NCI-H1092 treated with DMSO at 0.1 percent for 48 hours (cell line): ENCODE results near the gene KLHDC8A.
"Not testable (repeated sequence)": the region's sequence is repeated elsewhere in the genome, so short reads cannot be mapped to it uniquely, and the experiment has no call there.

Experiments
- DNase-seq: peaks from one replicate; lab custom pipeline; 2025; lab: John Stamatoyannopoulos, UW

Gene KLHDC8A, protein sequence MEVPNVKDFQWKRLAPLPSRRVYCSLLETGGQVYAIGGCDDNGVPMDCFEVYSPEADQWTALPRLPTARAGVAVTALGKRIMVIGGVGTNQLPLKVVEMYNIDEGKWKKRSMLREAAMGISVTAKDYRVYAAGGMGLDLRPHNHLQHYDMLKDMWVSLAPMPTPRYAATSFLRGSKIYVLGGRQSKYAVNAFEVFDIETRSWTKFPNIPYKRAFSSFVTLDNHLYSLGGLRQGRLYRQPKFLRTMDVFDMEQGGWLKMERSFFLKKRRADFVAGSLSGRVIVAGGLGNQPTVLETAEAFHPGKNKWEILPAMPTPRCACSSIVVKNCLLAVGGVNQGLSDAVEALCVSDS

DNA sequence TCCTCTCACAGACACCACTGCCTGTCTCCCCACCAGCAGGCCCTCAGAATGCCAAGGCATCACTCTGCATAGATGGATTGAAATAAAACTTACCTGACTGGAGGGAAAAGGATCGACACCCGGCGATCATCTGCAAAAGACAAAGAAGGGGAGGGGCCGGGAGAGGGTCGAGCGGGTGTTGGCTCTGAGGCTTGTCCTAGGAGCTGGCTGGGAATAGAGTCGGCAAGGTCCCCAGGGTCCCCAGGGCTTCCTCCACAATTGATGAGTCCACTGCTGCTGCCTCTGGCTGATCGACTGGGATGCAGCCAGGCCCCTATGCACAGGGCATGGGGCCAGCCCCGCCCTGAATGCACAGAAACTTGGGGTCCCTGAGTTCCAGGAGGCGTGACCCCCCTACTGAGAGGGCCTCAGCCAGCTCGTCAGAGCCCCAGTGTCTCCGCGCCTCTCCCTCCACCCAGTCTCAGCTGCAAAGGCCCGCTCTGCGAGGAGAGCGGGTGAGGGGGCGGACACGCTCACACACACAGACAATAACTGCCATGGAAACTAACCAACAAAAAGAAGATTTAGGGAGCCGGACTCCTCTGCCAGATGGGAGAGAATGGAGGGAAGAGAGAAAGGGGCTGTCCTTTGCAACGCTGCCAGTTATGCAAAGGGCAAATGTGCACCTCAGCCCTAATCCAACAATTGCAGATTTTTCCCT, at the start of gene KLHDC8A:
Gene KLHDC8A, minus strand, starts transcription at position 483 of the 700 bp plus-strand sequence. CDS start 13,318 bp downstream, outside the sequence.
- DNase-seq: peak; percentile 91

DNA sequence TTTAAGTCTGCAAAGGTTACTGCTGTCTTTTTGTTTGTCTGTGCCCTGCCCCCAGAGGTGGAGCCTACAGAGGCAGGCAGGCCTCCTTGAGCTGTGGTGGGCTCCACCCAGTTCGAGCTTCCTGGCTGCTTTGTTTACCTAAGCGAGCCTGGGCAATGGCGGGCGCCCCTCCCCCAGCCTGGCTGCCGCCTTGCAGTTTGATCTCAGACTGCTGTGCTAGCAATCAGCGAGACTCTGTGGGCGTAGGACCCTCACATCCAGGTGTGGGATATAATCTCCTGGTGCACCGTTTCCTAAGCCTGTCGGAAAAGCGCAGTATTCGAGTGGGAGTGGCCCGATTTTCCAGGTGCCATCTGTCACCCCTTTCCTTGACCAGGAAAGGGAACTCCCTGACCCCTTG, 49.5 kb upstream of the KLHDC8A start:
- not testable (repeated sequence) for DNase-seq

DNA sequence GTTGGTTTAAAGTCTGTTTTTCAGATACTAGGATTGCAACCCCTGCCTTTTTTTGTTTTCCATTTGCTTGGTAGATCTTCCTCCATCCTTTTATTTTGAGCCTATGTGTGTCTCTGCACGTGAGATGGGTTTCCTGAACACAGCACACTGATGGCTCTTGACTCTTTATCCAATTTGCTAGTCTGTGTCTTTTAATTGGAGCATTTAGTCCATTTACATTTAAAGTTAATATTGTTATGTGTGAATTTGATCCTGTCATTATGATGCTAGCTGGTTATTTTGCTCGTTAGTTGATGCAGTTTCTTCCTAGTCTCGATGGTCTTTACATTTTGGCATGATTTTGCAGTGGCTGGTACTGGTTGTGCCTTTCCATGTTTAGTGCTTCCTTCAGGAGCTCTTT, 47.8 kb upstream of the KLHDC8A start:
- DNase-seq: not testable (repeated sequence)

DNA sequence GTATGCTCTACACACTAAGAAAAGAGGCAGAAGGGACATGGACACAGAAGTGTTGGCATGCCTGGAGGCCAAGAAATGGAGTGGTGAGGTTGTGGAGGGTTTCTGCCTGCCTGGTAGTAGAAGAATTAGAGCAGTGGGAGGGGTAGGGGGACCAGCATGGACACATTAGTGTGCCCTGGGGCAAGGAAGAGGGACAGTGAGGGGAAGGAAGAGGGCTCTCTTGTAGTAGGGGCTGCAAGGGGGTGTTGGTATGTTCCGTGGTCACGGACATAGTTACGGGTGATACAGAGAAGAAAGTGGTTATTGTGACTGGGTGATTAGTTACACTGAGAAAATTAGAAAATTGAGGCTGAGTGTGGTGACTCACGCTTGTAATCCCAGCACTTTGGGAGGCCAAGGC, 41.9 kb upstream of the KLHDC8A start:
- no peak for DNase-seq

DNA sequence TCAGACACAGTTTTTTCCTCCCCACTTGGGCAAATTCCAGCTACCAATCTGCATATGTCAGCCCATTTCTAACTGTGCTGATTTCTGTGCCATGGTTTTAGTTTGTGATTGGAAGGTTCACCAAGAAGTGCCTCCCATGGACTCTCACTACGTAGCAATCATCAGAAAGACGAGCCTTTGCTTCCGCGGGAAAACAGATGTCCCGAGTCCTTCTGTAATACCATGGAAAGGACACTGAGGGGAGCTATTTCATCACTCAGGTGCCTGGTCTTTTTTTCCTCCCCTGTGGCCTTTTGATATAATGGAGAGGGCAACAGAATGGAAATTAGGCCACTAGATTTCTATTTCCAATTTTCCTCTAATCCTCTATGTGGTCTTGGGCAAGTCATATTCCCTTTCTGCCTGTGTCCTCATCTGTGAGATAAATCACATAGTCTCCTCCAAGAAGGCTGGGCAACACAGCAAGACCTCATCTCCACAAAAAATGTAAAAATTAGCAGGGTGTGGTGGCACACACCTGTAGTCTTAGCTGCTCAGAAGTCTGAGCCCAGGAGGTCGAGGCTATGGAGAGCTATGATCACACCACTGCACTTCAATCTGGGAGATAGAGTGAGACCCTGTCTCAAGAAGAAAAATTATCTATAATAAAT, 40.4 kb upstream of the KLHDC8A start:
- DNase-seq: peak; percentile 80

DNA sequence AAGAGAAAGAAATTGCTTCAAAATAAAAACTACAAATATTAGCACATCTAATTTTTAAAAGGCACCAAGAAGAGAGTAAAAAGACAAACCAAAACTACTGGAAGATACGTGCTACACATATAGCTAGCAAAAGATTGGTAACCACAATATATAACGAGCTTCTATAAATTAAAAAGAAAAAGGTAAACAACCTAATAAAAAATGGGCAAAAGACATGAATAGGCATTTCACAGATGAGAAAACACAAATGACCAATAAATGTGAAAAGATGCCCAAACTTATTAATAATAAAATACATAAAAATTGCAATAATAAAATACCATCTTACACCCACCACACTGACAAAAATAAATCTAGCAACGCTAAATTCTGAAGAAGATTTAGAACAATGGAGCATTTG, 38.9 kb upstream of the KLHDC8A start:
- DNase-seq: no peak

DNA sequence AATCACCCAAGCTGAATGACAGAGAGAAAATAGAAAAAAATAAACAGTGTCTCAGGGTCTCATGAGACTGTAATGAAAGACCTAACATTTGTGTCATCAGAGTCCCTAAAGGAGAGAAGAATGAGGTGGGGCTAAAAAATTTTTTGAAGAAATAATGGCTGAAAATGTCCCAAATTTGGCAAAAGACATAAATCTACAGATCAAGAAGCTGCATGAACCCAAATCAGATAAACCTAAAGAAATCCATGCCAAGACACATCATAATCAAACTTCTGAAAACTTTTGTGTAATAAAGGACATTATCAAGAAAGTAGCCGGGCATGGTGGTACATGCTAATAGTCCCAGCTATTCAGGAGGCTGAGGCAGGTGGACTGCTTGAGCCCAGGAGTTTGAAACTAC, 35.9 kb upstream of the KLHDC8A start:
- DNase-seq: no peak

DNA sequence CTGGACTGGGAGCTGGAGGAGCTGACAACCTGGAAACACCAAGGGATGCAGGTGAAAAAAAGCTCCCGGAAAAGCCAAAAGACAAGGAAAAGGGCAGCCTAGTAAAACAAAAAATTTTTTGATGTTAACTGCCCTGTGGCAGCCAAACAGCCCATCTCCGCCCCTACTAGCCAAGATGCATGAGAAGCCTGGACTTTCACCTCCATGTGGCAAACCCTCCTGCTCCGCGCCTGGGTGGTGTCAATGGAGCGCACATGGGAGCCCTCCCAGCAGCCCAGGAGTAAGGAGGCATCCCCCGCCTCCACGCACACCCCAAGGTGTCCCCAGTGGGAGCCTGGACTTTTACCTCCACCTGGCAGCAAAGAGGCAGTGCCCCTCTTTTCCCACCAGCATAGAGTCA, 34.7 kb upstream of the KLHDC8A start:
- DNase-seq: no peak

DNA sequence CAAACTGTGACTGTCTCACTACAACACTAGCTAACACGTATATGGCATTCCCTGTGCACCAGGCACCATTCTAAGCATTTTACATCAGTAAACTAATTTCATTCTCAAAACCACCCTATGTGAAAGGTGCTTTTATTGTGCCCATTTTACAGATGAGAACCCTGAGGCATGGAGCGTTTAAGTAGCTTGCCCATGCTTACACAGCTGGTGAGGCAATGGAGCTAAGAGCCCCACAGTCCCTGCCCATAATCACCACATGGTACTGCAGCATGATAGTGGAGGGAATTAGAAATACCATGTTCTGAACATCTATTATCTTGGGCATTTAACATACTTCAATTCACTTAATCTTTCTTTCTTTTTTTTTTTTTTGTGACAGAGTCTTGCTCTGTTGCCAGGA, 31.1 kb upstream of the KLHDC8A start:
- DNase-seq: no peak

DNA sequence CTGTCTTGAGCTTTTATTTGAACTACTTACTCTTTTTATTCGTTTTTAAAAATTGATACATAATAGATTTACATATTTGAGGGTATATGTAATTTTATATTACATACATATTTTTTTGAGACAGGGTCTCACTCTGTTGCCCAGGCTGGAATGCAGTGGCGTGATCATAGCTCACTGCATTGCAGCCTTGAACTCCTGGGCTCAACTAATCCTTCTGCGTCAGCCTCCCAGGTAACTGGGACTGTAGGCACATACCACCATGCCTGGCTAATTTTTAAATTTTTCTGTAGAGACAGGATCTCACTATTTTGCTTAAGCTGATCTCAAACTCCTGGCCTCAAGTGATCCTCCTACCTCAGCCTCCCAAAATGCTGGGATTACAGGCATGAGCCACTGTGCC, 26.3 kb upstream of the KLHDC8A start:
- not testable (repeated sequence) for DNase-seq

DNA sequence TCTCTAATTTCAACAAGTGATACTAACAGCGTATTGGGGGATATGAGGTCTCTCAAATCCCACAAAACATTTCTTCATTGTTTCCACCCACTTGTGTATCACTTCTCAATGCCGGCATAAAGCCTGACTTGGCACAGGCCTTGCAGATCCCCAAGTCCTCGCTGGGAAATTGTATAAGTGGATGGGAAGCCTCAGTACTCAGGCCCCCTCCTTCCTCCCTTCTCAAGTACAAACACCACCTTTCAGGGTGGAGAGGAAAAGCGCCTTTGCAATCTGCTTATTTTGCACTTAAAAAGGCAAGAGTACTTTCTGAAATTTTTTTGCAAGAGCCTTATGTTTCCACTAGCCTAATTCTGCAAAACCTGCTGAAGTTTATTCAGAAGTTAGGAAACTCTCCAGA, 25.8 kb upstream of the KLHDC8A start:
- no peak for DNase-seq

DNA sequence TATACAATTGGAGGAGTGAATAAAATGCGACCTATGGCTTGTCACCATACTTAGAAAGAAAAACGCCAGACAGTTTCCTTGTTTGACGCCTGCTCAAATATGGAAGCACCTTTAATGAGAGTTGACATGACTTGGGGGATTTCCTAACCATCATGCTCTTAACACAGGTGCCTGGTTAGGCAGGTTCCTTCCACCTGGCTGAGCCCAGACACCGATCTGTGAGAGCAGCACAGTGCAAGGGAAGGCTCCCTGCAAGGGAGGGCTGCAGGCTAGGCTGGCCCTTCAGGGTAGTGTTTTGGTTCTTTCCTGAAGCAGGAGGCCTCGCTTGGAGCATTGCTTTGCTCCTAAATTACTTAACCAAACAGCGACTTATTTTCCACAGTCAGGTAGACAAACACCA, 24.6 kb upstream of the KLHDC8A start:
- no peak for DNase-seq

DNA sequence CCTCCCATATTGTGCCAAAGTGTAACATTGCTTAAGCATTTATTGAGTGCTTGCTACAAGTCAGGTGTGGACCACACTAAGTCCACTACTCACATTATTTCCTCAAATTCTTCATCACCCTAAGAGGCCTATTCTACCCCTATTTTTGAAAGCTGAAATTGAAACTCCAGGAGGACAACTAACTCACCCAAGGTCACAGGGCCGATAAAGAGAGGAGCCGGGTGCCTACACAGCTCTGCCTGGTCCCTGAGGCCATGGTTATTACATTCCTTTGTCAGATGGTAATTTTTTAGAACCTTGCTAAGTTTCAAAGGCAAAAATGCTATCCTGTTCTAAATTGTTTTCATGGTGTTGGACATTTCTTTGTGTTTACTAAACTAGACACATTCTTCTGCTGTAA, 24.2 kb upstream of the KLHDC8A start:
- DNase-seq: no peak

DNA sequence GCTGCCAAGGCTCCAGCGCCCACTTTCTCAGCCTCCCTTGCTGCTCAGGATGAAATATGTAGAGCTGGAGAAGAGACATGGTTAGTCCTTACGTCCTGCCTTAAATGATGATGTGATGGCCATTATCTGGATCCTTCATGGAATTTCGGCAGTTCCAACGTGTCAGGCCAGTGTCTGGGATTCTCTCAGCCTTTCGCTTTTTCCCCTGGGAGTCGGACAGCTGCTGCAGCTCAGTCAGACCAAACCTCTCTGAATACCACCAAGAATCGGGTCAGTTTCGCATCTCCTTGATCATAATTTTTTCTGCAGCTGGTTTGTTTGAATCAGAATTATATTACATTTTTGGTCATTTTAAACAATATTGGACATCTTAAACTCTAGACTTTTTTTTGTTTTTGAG, 22.3 kb upstream of the KLHDC8A start:
- DNase-seq: no peak

DNA sequence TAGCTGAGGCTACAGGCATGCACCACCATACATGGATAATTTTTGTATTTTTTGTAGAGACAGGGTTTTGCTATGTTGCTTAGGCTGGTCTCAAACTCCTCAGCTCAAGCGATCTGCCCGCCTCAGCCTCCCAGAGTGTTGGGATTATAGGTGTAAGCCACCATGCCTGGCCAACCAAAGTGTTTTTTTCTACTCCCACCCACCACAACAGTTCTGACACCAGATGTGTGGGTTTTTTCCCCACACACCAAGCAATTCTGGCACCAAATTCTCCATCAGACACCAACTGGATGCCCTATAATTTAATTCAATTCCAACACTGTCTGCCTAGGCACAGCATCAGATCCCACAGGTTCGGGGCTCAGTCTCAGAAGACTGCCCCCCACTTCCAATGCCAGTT, 20.6 kb upstream of the KLHDC8A start:
- DNase-seq: no peak

DNA sequence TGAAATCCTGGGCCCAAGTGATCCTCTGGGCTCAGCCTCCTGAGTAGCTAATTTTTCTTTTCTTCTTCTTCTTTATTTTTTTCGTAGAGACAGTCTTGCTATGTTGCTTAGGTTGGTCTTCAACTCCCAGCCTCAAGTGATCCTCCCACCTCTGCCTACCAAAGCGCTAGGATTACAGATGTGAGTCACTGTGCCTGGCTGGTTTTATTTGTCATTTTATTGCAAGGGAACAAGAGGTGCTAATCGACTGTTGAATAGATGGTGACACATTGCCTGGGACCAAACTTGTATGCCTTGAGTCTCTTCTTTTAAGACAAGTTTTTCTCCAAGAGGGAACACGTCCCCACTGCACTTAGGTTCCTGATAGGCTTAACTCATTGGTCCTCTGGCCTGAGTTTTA, 20.0 kb upstream of the KLHDC8A start:
- DNase-seq: no peak

DNA sequence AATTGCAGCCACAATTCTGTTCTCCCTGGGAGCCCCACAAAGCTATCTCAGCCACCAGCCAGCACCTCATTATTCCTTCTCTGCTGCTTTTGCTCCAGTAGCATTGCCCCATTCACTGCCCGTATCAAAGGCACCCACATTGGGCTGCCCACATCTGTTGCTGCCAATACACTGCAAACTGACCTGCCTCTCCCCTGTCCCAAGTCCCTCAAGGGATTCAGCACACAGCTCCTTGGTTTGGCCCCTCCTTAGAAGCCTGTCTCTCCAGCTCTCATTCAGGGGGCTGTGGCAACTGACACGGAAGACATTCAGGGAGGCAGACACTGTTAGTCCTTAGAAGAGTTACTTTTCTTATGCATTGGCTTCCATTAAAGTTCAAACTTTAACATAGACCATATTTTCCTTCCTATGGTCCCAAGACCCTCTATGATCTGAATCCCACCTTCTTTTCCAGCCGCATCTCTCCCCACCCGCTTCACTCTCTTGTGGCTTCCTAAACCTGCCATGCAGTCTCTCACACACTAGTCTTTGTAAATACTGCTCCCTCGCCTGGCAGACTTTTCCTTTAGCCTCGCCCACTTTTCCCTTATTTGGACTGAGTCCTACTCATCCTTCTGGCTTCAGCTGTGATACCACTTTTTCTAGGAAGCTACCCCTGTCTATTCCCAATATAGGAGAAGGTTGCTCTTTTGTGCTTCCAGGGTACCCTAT, 19.3 kb upstream of the KLHDC8A start:
- DNase-seq: peak; percentile 78

DNA sequence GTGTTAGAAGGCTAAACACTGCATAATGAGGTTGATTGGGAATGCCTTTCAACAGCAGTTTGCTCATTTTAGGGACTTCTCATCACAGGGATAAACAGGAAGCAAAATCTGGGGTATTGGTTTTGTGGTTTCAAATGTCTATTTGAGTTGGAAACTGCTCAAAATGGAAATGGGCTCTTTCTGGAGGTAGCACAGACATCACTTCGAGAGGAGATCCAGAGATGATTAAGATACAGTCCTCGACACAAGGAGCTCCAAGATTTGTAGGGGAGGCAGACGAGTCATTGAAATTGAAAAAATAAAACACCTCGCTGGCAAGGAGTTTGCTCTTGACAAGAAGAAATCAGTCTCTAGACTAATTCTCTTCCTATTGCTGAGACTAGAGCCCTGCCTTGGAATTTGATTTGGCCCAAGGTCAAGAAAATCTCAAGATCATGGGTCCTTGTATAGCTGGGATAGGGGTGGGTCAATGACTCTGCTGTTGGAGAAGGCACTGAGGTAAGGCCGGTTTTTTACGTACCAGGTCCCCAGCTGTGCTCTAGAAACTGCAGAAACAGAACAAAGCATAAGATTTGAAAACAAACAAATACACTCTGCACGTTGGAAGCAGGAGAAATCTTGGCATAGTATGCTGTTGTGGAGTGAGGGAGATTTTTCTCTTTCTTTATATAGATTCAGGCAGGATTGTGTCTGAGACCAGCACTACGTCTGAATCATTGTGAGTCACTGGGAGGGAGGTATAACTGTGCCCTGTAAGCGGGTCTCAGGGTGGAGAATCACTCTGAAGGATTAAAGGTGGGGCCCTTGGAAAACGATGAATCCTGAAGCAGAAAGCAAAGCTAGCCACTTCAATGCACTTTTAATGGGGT, 17.7 kb upstream of the KLHDC8A start:
- DNase-seq: peak; percentile 59

DNA sequence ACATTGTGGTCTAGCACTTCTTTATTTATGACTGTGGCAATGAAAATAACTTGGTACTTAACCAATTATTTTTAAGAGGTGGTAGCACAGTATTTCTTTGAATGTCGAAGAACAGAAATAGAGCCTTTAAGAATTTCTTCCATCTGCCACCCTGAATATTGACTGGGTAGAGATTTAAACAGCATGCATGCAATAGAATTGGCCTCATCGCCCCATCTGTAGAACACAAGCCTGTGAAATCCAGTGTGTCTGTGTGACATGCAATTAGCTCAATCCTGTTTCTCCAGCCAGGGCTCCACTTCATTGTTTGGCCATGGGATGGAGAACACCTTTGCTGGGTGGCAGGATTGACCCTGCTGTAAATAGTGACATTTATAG, 17.1 kb upstream of the KLHDC8A start:
- peak; percentile 59 for DNase-seq

DNA sequence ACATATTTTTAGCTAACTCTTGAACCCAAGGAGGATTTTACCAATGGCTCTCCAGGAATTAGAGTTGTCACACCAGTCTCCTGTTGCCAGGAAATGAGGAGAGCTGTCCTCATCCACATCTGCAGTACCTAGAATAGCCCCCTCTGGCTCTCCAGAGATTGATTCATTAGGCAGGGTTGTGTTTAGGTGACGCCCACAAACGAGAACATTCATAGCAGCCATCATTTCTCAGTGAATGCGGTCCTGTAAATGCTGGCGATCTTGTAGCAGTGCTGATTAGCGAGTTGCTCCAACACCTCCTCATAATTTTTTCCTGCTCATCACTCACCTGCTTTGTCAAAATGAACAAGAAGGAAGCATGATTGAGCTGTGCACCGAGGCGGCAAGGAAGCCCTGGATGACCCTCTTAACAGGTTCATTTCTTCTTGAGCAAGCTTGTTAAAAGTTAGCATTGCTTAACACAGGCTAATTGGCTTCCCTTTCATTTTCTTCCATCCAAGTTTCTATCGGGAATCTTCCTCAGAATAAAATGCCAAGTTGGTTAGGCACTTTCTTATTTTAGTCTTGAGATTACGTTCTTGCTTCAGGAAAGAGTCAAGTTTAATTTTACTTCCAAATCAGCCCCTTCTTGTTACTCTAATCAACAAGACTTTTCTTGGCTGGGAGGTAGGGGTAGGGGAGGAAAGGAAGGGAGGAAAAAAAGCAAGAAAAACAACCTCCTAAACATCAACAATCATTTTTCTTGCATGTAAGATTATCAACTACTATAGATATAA, 16.5 kb upstream of the KLHDC8A start:
- DNase-seq: no peak
